Keratinocyte (primary cell): Measurements from ENCODE around the gene CLTRN. TPM values are rescaled to one million over a fixed set of nuclear protein-coding genes. Genes with fewer than 3 reads are reported as not detected.

Source experiments
- DNase-seq: peaks from one replicate; pipeline ENCODE4 v3.0.0-alpha.2; 2011; ENCODE audit warnings: low read depth, missing footprints, low spot score
- FAIRE-seq: peaks from 2 replicates; lab custom pipeline; 2011; peaks lifted over from hg19 to GRCh38; lab: Jason Lieb, UNC
- H2AFZ ChIP-seq: 2 replicates; pipeline ENCODE4 v1.6.0; 2012; ENCODE audit warnings: low read length, control low read depth, inconsistent platforms; ENCODE audit not compliant: control insufficient read depth
- H3K27ac ChIP-seq: 2 replicates; pipeline ENCODE4 v1.5.1; 2011; ENCODE audit warnings: low read length; ENCODE audit not compliant: control insufficient read depth, insufficient read depth
- H3K27me3 ChIP-seq: 3 replicates; pipeline ENCODE4 v1.6.0; 2011; ENCODE audit warnings: low read length; ENCODE audit not compliant: control insufficient read depth, insufficient read depth; ENCODE audit errors: extremely low read depth
- H3K36me3 ChIP-seq, 2 experiments: 2 replicates in 1 of 2; 3 replicates in 1 of 2; pipeline ENCODE4 v1.5.1; 2011; ENCODE audit warnings: low read length in 2 of 2, mild to moderate bottlenecking in 1 of 2; ENCODE audit not compliant: control insufficient read depth in 2 of 2, insufficient read depth in 2 of 2; ENCODE audit errors: extremely low read depth in 1 of 2
- H3K4me1 ChIP-seq: 3 replicates; pipeline ENCODE4 v1.5.1; 2011; ENCODE audit warnings: low read length; ENCODE audit not compliant: control insufficient read depth, insufficient read depth; ENCODE audit errors: extremely low read depth
- H3K4me2 ChIP-seq: 3 replicates; pipeline ENCODE4 v1.6.0; 2011; ENCODE audit warnings: low read depth, low read length; ENCODE audit not compliant: control insufficient read depth, insufficient read depth; ENCODE audit errors: extremely low read depth
- H3K4me3 ChIP-seq, 3 experiments: fragments of 200-600 bp in 1 of 3; sonication (generic) in 1 of 3; 2 replicates in 2 of 3; 3 replicates in 1 of 3; pipeline ENCODE4 v1.5.1; 2011 to 2016; ENCODE audit warnings: low read length in 3 of 3, mild to moderate bottlenecking in 3 of 3, control low read depth in 2 of 3, inconsistent platforms in 1 of 3, low read depth in 1 of 3, mixed read lengths in 1 of 3, mixed run types in 1 of 3, moderate library complexity in 1 of 3; ENCODE audit not compliant: control insufficient read depth in 2 of 3, insufficient read depth in 2 of 3; ENCODE audit errors: extremely low read depth in 1 of 3
- H3K79me2 ChIP-seq: 2 replicates; pipeline ENCODE4 v1.6.0; 2012; ENCODE audit warnings: low read length; ENCODE audit not compliant: control insufficient read depth, insufficient read depth
- H3K9ac ChIP-seq: 3 replicates; pipeline ENCODE4 v1.6.0; 2011; ENCODE audit warnings: low read length; ENCODE audit not compliant: control insufficient read depth, insufficient read depth; ENCODE audit errors: extremely low read depth
- H3K9me1 ChIP-seq: 3 replicates; pipeline ENCODE4 v1.6.0; 2011; ENCODE audit warnings: low read length; ENCODE audit not compliant: control insufficient read depth, insufficient read depth; ENCODE audit errors: extremely low read depth
- H3K9me3 ChIP-seq: 2 replicates; pipeline ENCODE4 v1.5.1; 2012; ENCODE audit warnings: low read depth, low read length; ENCODE audit not compliant: control insufficient read depth
- H4K20me1 ChIP-seq: 3 replicates; pipeline ENCODE4 v1.6.0; 2011; ENCODE audit warnings: low read length; ENCODE audit not compliant: control insufficient read depth, insufficient read depth; ENCODE audit errors: extremely low read depth
- EZH2 ChIP-seq: IDR thresholded peaks from one replicate; pipeline ENCODE4 v1.6.1; 2012; ENCODE audit warnings: inconsistent platforms, mild to moderate bottlenecking, low read length, moderate library complexity
- dilution Hi-C: fragments of 300-500 bp; cut with MboI; formaldehyde crosslinking; loops from one replicate; pipeline ENCODE4 v1.7.0; 2020; ENCODE audit warnings: low sequenced_read_pairs; ENCODE audit not compliant: extremely low pct_ligation_motif_present
- polyA plus RNA-seq, 5 experiments: library from polyadenylated mRNA; depleted of rRNA in 3 of 5; stranded (reverse) in 3 of 5; stranded (forward) in 1 of 5; unstranded in 1 of 5; fragments of >200 nt; gene quantifications; 1 replicate in 1 of 5; 2 replicates in 3 of 5; 3 replicates in 1 of 5; pipeline versions ENCODE4 v1.2.1 to v1.2.3, GENCODE V29; 2011 to 2012; ENCODE audit warnings: missing spikeins in 2 of 5, low read depth in 1 of 5, low replicate concordance in 1 of 5
- TF ChIP-seq, protein P1 (sequence below), 3 experiments: IDR thresholded peaks in 1 of 3; conservative IDR thresholded peaks in 1 of 3; optimal IDR thresholded peaks in 1 of 3; 2 replicates in 2 of 3; 3 replicates in 1 of 3; pipeline versions ENCODE3 to v1.5.1; 2011; ENCODE audit warnings: low read length in 3 of 3, mild to moderate bottlenecking in 3 of 3, moderate library complexity in 2 of 3, control low read depth in 1 of 3, inconsistent platforms in 1 of 3; ENCODE audit not compliant: insufficient read depth in 2 of 3; ENCODE audit errors: extremely low read depth in 1 of 3

The CLTRN gene
- polyA plus RNA-seq, 1 donor (not counting 4 experiments of a cell fraction or from before 2014, with no cell fraction given) = 1.4 TPM

DNA sequence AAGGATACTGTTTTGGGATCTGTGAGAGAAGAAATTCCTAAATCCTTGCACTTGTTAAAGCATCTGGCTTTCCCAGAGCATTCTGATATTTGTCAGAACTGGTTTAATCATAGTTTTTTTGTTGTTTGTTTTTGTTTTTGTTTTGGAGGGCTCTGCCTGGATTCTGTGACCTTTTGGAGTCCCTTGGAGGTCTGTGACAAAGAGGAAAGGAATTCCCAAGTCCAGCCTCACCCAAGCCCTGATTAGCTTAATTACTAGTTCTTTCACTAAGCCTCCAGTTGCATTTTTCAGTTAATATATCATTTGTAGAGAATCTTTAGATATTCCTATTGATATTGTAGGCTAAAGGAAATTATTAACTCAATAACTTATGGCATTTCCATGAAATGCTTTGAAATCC, 64.6 kb downstream of the CLTRN start:
- dilution Hi-C loops = no loop called here
- DNase-seq (no peak), FAIRE-seq (no peak)
- no peak overlapping the region for H3K4me3 ChIP-seq
- H3K9me3 ChIP-seq = no peaks in the 10 kb centered on the region
- no peaks in the 10 kb centered on the region for H4K20me1 ChIP-seq
- H2AFZ ChIP-seq = no peak overlapping the region
- H3K9ac ChIP-seq = no peak overlapping the region
- H3K79me2 ChIP-seq = no peaks in the 10 kb centered on the region
- no peaks in the 10 kb centered on the region for H3K27me3 ChIP-seq
- no peaks in the 10 kb centered on the region for H3K9me1 ChIP-seq
- H3K36me3 ChIP-seq = no peaks in the 10 kb centered on the region
- no peaks in the 10 kb centered on the region for H3K4me1 ChIP-seq
- TF ChIP-seq, protein P1, sequence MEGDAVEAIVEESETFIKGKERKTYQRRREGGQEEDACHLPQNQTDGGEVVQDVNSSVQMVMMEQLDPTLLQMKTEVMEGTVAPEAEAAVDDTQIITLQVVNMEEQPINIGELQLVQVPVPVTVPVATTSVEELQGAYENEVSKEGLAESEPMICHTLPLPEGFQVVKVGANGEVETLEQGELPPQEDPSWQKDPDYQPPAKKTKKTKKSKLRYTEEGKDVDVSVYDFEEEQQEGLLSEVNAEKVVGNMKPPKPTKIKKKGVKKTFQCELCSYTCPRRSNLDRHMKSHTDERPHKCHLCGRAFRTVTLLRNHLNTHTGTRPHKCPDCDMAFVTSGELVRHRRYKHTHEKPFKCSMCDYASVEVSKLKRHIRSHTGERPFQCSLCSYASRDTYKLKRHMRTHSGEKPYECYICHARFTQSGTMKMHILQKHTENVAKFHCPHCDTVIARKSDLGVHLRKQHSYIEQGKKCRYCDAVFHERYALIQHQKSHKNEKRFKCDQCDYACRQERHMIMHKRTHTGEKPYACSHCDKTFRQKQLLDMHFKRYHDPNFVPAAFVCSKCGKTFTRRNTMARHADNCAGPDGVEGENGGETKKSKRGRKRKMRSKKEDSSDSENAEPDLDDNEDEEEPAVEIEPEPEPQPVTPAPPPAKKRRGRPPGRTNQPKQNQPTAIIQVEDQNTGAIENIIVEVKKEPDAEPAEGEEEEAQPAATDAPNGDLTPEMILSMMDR (optimal IDR thresholded peaks at IDR 0.05 in 1 of 3, IDR thresholded peaks at IDR 0.05 in 1 of 3, conservative IDR thresholded peaks at IDR 0.05 in 1 of 3; ENCODE audit: extremely low read depth in 1 of 3, insufficient read depth in 2 of 3, low read length in 3 of 3) = no peak
- TF ChIP-seq EZH2 = no peak
- H3K4me2 ChIP-seq = no peak overlapping the region
- no peak overlapping the region for H3K27ac ChIP-seq

DNA sequence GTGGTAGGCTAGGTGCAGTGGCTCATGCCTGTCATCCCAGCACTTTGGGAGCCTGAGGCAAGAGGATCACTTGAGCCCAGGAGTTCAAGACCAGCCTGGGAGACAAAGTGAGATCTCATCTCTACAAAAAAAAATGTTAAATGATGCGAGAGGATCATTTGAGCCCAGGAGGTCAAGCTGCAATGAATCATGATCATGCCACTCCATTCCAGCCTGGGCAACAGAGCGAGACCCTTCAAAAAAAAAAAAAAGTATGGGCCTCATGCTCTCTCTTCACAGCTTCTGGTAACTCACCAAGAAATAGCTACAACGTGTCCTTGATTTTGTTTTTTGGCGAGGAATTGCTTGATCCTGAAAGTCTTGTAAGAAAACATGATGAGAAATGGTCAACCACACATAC, 65.1 kb downstream of the CLTRN start:
- DNase-seq = no peak
- H3K4me3 ChIP-seq = no peak overlapping the region
- FAIRE-seq = no peak
- H3K36me3 ChIP-seq = no peaks in the 10 kb centered on the region
- no peaks in the 10 kb centered on the region for H3K4me1 ChIP-seq
- no peak overlapping the region for H3K9ac ChIP-seq
- no peaks in the 10 kb centered on the region for H3K9me1 ChIP-seq
- H2AFZ ChIP-seq = no peak overlapping the region
- H3K9me3 ChIP-seq = no peaks in the 10 kb centered on the region
- H3K79me2 ChIP-seq = no peaks in the 10 kb centered on the region
- no peak overlapping the region for H3K4me2 ChIP-seq
- H4K20me1 ChIP-seq = no peaks in the 10 kb centered on the region
- dilution Hi-C loops = no loop called here
- TF ChIP-seq EZH2 = no peak
- TF ChIP-seq, protein P1 (optimal IDR thresholded peaks at IDR 0.05 in 1 of 3, IDR thresholded peaks at IDR 0.05 in 1 of 3, conservative IDR thresholded peaks at IDR 0.05 in 1 of 3; ENCODE audit: extremely low read depth in 1 of 3, insufficient read depth in 2 of 3, low read length in 3 of 3) = no peak
- no peak overlapping the region for H3K27ac ChIP-seq
- no peaks in the 10 kb centered on the region for H3K27me3 ChIP-seq
